PC-3 (cell line): ENCODE measurements around the gene ASPDH.

Source experiments
- CTCF ChIP-seq: fragments of 300-600 bp; sonication (generic); conservative IDR thresholded peaks from 2 replicates; pipeline ENCODE4 v1.5.1; 2017; ENCODE audit warnings: antibody characterized with exemption, low read depth, mild to moderate bottlenecking, low read length
- EZH2 ChIP-seq: fragments of 300-600 bp; sonication (generic); IDR thresholded peaks from one replicate; pipeline ENCODE4 v1.6.1; 2017; ENCODE audit warnings: antibody characterized with exemption, mild to moderate bottlenecking, low read length; ENCODE audit not compliant: unreplicated experiment
- EZH2phosphoT487 ChIP-seq: fragments of 300-600 bp; sonication (generic); IDR thresholded peaks from 2 replicates; pipeline ENCODE4 v1.6.1; 2018; ENCODE audit warnings: mild to moderate bottlenecking, antibody characterized with exemption, low read length, borderline replicate concordance

- TF ChIP-seq CTCF (no peak), EZH2 (no peak), EZH2phosphoT487 (no peak)
Observed at GRCh38 chr19:50485284-50485955, 28.3 kb downstream of the ASPDH start.
